Hematopoietic multipotent progenitor cell treated with erythropoietin and hydrocortisone succinate and interleukin-3 and kit ligand, for 8 days (in vitro differentiated cells): ENCODE measurements around the gene ZYG11A.
"Not testable (repeated sequence)": the region's sequence is repeated elsewhere in the genome, so short reads cannot be mapped to it uniquely, and the experiment has no call there.

ENCODE experiments used
- DNase-seq: peaks from one replicate; pipeline ENCODE4 v3.0.0-alpha.2; 2015

The ZYG11A gene

GRCh38 chr1:52842643-52843310 lies at the start of gene ZYG11A:
Gene ZYG11A, plus strand, starts transcription at chr1:52842760. Its CDS starts 124 bp downstream, at chr1:52842884.
- DNase-seq = peak; percentile 57

DNA sequence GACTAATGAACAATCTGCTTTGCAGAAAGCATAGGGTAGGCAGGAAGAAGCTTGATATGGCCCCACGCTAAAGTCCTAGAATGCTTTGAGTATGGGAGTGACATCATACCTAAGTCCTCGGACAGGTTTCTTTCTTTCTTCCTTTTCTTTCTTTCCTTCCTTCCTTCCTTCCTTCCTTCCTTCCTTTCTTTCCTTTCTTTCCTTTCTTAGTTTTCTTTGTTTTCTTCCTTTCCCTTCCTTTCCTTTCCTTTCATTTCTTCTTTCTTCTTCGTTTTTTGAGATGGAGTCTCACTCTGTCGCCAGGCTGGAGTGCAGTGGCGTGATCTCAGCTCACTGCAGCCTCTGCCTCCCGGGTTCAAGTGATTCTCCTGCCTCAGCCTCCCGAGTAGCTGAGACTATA lies 48.8 kb upstream of the ZYG11A start:
- not testable (repeated sequence) for DNase-seq

GRCh38 chr1:52795464-52795863 lies 47.1 kb upstream of the ZYG11A start:
- DNase-seq = no peak

DNA sequence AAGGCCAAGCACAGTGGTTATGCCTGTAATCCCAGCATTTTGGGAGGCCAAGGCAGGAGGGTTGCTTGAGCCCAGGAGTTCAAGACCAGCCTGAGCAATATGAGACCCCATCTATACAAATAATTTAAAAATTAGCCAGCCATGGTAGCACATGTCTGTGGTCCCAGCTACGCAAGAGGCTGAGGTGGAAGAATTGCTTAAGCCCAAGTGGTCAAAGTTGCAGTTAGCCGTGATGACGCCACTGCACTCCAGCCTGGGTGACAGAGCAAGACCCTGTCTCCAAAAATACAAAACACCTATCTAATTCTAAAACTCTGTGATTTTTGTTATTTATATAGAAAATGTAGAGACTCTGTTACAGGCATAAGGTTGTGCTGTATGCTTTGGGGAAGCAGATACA lies 44.2 kb upstream of the ZYG11A start:
- no peak for DNase-seq

DNA sequence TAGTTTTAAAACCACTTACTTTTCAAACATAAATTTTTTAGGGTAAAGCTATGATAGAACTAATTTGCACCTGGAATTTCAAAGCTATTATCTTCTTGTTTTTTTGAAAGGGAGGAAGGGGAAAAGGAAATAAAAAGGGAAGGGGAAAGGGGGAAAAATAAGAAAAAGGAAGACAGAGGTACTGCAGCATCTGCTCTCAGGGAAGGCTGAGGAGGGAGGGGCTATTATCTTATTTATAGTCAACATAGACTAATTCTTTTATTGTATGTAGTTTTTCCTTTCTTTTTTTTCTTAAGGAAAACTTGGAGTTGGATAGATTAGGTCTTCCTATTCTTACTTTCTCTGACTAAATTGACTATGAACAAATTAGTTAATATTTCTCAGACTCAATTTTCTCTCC lies 41.5 kb upstream of the ZYG11A start:
- no peak for DNase-seq

DNA sequence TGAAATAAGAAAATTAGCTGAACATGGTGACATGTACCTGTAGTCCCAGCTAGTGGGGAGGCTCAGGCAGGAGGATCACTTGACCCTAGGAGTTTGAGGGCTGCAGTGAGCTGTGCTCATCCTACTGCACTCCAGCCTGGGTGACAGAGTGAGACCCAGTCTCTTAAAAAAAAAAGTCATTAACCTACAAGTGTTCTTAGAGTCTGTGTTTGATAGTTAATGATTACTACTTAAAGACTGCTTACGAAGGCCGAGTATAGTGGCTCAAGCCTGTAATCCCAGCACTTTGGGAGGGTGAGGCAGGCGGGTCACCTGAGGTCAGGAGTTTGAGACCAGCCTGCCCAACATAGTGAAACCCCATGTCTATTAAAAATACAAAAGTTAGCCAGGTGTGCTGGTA lies 38.5 kb upstream of the ZYG11A start:
- not testable (repeated sequence) for DNase-seq

- DNase-seq = no peak
Measured at GRCh38 chr1:52814465-52814864, 28.1 kb upstream of the ZYG11A start.

DNA sequence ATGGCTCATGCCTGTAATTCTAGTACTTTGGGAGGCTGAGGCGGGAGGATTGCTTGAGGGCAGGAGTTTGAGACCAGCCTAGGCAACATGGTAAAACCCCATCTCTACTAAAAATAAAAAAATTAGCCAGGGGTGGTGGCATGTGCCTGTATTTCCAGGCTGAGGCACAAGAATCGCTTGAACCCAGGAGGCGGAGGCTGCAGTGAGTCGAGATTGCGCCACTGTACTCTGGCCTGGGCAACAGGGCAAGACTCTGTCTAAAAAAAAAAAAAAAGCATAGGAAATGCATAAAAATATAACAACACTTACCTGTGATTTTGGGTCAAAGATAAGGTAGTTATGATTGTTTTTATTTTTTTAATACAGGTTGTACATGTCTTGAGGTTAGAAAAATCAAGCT lies 21.7 kb upstream of the ZYG11A start:
- not testable (repeated sequence) for DNase-seq

GRCh38 chr1:52825868-52826267 lies 16.7 kb upstream of the ZYG11A start:
- DNase-seq = peak; percentile 49

DNA sequence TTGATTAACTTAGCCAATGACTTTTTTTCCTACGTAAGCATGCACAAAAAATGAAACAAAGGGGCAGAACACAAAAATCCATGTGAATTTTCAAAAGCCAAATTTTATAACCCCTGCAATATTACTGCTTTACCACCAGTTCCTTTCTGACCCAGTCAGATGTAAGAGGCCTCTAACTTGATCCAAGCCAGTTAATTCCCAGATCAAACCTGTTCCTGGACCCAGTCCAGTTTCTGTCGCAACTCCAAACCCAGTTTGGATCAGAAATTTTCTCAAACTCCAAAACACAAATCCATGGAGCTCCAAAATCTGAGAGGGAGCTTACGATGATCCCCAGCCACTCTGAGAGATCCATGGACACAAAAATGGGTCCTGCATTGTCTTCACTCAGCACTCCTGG lies 7.8 kb upstream of the ZYG11A start:
- DNase-seq = no peak

DNA sequence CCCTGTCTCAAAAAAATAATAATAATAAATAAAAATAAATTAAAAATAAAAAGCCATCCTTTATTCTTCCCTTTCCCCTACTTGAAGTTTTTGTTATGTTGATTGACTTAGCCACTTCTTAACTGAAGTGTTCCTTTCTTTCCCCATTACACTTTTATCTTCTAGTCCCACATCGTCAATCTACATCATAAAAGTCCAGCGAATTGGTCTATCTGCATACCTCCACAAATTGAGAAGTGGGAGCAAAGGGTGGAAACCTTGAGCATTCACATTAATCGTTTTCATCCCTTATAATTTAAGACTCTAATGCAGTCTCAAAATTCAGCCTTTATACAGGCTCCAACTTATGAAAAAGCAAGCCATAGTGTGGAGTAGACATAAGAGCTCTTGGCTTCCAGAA lies 6.5 kb upstream of the ZYG11A start:
- no peak for DNase-seq

DNA sequence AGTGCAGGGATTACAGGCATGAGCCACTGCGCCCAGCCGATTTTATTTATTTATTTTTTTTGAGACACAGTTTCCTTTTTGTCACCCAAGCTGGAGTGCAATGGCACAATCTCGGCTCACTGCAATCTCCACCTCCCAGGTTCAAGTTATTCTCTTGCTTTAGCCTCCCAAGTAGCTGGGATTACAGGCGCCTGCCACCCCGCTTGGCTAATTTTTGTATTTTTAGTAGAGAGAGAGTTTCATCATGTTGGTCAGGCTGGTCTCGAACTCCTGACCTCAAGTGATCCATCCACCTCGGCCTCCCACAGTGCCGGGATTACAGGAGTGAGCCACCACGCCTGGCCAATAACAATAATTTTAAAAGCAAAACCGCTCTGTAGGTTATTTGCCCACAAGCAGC lies 3.4 kb upstream of the ZYG11A start:
- DNase-seq = not testable (repeated sequence)

DNA sequence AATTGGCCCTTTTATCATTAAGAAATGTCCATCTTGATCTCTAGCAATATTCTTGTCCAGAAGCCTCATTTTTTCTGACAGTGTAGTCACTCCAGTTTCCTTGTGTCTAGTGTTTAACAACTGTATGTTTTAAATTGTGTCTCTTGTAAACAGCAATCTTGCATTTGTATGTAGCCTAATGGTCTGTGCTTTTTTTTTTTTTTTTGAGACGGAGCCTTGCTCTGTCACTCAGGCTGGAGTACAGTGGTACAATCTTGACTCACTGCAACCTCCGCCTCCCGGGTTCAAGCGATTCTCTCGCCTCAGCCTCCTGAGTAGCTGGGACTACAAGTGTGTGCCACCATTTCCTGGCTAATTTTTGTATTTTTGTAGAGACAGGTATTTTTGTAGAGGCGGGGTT lies 2.6 kb downstream of the ZYG11A start:
- not testable (repeated sequence) for DNase-seq

- no peak for DNase-seq
Measured at GRCh38 chr1:52848423-52848822, 5.9 kb downstream of the ZYG11A start.

- no peak for DNase-seq
Measured at GRCh38 chr1:52850951-52851350, 8.4 kb downstream of the ZYG11A start.

GRCh38 chr1:52852854-52853253 lies 10.3 kb downstream of the ZYG11A start:
- no peak for DNase-seq

- DNase-seq = no peak
Measured at GRCh38 chr1:52855584-52855983, 13.0 kb downstream of the ZYG11A start.

DNA sequence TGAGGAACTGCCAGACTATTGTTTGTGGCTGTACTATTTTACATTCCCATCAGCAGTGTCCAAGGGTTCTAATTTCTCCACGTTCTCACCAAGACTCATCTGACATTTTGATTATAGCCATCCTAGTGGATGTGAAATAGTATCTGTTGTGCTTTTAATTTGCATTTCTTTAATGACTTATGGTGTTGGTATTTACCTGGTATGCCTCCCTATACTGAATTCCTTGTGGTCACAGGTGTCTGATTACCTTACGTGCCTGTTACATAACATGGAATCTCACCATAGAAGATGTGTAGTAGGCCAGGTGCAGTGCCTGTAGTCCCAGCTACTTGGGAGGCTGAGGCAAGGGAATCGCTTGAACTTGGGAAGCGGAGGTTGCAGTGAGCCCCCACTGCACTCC lies 13.5 kb downstream of the ZYG11A start:
- DNase-seq = no peak

- no peak for DNase-seq
Measured at GRCh38 chr1:52857443-52857842, 14.9 kb downstream of the ZYG11A start.

- no peak for DNase-seq
Measured at GRCh38 chr1:52862666-52863458, 20.3 kb downstream of the ZYG11A start.

DNA sequence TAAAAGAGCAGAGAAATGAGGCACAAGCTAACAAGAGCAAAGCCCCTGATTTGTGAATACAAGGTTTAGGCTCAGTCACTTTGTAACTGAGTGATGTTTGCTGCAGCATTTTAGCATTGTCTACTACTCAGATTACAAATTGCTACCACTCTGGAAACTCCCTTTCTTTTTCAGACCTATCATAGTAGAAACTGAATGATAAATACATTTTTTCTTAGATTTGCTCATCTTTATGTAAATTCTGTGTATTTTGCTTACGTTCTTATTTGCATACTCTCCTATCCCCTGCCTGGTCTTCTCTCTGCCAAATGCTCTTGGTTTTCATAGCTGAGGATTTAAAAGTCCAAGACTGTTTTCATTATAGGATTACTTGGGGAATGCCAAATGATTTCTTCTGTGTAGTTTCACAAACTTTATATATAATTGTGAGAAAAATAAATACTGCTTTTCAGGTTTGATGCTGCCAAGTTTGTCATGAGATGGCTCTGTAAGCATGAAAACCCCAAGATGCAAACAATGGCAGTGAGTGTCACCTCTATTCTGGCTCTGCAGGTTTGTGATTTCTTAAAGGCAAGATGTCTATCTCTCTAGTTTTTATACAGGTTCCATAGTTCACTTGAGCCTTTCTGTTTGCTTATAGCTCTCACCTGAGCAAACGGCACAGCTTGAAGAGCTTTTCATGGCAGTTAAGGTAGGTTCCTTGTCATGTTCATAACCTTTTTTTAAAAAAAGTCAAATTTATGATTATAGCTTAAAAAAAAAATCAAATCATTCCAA lies 24.7 kb downstream of the ZYG11A start:
- DNase-seq = no peak

DNA sequence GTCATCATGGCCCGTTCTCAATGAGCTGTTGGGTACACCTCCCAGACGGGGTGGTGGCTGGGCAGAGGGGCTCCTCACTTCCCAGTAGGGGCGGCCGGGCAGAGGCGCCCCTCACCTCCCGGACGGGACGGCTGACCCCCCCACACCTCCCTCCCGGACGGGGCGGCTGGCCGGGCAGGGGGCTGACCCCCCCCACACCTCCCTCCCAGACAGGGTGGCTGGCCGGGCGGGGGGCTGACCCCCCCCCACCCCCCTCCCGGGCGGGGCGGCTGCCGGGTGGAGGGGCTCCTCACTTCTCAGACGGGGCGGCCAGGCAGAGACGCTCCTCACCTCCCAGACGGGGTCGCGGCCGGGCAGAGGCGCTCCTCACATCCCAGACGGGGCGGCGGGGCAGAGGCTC lies 27.2 kb downstream of the ZYG11A start:
- not testable (repeated sequence) for DNase-seq

- DNase-seq = no peak
Measured at GRCh38 chr1:52876843-52877242, 34.3 kb downstream of the ZYG11A start.

DNA sequence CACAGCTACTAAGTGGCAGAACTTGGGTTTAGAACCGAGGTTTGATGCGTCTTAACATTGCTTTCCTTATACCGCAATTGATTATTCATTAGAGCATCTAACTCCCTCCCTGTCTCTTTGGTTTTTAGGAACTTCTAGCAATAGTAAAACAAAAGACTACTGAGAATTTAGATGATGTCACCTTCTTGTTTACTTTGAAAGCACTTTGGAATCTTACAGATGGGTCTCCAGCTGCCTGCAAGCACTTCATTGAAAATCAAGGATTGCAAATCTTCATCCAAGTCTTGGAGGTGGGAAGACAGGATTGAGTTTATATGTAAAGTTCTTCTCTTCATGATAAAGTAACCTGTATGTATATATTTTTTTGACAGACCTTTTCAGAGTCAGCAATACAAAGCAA lies 35.0 kb downstream of the ZYG11A start:
- DNase-seq = no peak
